Left lung (tissue), 10 donors: ENCODE data around the gene SZRD1. TPM values are rescaled to one million over a fixed set of nuclear protein-coding genes. Genes with fewer than 3 reads are reported as not detected.
A peak's percentile ranks its signal among the peaks of the same experiment; 100 is the strongest.

Experiments
- ATAC-seq: fragments of 200-7000 bp; cut with Tn5 transposase; one replicate; pipeline ENCODE4 v1.9.1; 2020; ENCODE audit warnings: moderate library complexity
- DNase-seq, 4 donors: peaks; one replicate each; pipeline ENCODE4 v3.0.0-alpha.2; 2013 to 2020
- H3K27ac ChIP-seq, 2 donors: fragments of 200-600 bp; sonication (generic) in 1 of 2; one replicate each; pipeline versions ENCODE4 v1.5.0 to v1.8.0; 2020 to 2021
- H3K27me3 ChIP-seq, 2 donors: fragments of 200-600 bp; sonication (generic) in 1 of 2; one replicate each; pipeline versions ENCODE4 v1.5.0 to v1.8.0; 2020 to 2021
- H3K36me3 ChIP-seq, 2 donors: fragments of 200-600 bp; sonication (generic) in 1 of 2; one replicate each; pipeline versions ENCODE4 v1.5.0 to v1.8.0; 2020 to 2021
- H3K4me1 ChIP-seq, 2 donors: fragments of 200-600 bp; one replicate each; pipeline ENCODE4 v1.8.0; 2021
- H3K4me3 ChIP-seq, 2 donors: fragments of 200-600 bp; sonication (generic) in 1 of 2; one replicate each; pipeline versions ENCODE4 v1.5.0 to v1.8.0; 2020 to 2021; ENCODE audit warnings: mild to moderate bottlenecking in 1 of 2
- H3K9me3 ChIP-seq, 2 donors: fragments of 200-600 bp; sonication (generic) in 1 of 2; one replicate each; pipeline versions ENCODE4 v1.5.0 to v1.8.0; 2020 to 2021
- CTCF ChIP-seq, 2 donors: fragments of 200-600 bp; sonication (generic) in 1 of 2; IDR thresholded peaks; one replicate each; pipeline versions ENCODE4 v1.5.0 to v1.8.0; 2021; ENCODE audit warnings: antibody characterized with exemption in 2 of 2
- intact Hi-C, 2 donors: fragments of 100-400 bp; cut with DNase I; formaldehyde crosslinking; loops; one replicate each; pipeline versions ENCODE4 v1.11.2 to v1.14.2; 2022
- polyA plus RNA-seq, 6 donors: library from polyadenylated mRNA; unstranded; fragments of 120-200 nt; gene quantifications; one replicate each; pipeline ENCODE4 v1.2.1, GENCODE V29; 2013; ENCODE audit not compliant: insufficient read length in 6 of 6
- total RNA-seq, 2 donors: library from RNA; stranded (reverse); fragmentation: NEBNext Ultra II Directional; extraction: Animal tissue kit (Norgen Biotek cat#: 25700); gene quantifications; one replicate each; pipeline ENCODE4 v1.2.1, GENCODE V29; 2021
- donor health status: DM: no; HTN: yes; CAD: no.
- donor health status: DM: no; HTN: no; CAD: no.

The SZRD1 gene
- total and polyA plus RNA-seq, 8 donors, result 69.9 to 134 (median 94.9) TPM

DNA sequence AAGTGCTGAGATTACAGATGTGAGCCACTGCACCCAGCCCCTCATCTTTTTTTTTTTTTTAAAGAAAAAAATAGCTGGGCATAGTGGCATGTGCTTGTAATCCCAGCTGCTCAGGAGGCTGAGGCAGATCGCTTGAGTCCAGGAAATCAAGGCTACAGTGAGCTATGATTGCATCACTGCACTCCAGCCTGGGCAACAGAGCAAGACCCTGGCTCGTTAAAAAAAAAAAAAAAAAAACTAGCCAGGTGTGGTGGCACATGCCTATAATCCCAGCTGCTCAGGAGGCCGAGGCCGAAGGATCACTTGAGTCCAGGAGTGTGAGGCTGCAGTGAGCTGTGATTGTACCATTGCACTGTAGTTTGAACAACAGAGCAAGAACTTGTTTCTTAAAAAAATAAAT, 13.8 kb downstream of the SZRD1 start:
- Histone ChIP-seq H3K9me3 (no peaks in the 10 kb centered on the region), H3K27me3 (no peaks in the 10 kb centered on the region), H3K4me1 (peaks cover 15 to 50% of the 10 kb centered on the region in 2 donors), H3K27ac (no peak overlapping the region), H3K4me3 (no peak overlapping the region), H3K36me3 (no peaks in the 10 kb centered on the region)
- TF ChIP-seq CTCF (IDR thresholded peaks at IDR 0.05), result no peak
- no peak for DNase-seq
- intact Hi-C loops, result no loop called here
- ATAC-seq, result no peak

GRCh38 chr1:16383888-16384287, 16.8 kb downstream of the SZRD1 start:
- no peak overlapping the region for H3K4me3 ChIP-seq
- no peaks in the 10 kb centered on the region for H3K27me3 ChIP-seq
- ATAC-seq (no peak), DNase-seq (no peak)
- TF ChIP-seq CTCF (IDR thresholded peaks at IDR 0.05), result no peak
- peaks cover 26 to 50% of the 10 kb centered on the region in 2 donors for H3K4me1 ChIP-seq
- H3K36me3 ChIP-seq, result no peaks in the 10 kb centered on the region
- no peak overlapping the region for H3K27ac ChIP-seq
- H3K9me3 ChIP-seq, result no peaks in the 10 kb centered on the region
- intact Hi-C loops, result no loop called here

GRCh38 chr1:16385659-16386453, 18.8 kb downstream of the SZRD1 start:
- Histone ChIP-seq H3K9me3 (no peaks in the 10 kb centered on the region), H3K27ac (no peak overlapping the region), H3K36me3 (no peaks in the 10 kb centered on the region), H3K4me3 (no peak overlapping the region), H3K4me1 (peaks cover 23 to 51% of the 10 kb centered on the region in 2 donors), H3K27me3 (no peaks in the 10 kb centered on the region)
- ATAC-seq (no peak), DNase-seq (no peak)
- intact Hi-C loops, result no loop called here
- no peak for TF ChIP-seq CTCF (IDR thresholded peaks at IDR 0.05)

DNA sequence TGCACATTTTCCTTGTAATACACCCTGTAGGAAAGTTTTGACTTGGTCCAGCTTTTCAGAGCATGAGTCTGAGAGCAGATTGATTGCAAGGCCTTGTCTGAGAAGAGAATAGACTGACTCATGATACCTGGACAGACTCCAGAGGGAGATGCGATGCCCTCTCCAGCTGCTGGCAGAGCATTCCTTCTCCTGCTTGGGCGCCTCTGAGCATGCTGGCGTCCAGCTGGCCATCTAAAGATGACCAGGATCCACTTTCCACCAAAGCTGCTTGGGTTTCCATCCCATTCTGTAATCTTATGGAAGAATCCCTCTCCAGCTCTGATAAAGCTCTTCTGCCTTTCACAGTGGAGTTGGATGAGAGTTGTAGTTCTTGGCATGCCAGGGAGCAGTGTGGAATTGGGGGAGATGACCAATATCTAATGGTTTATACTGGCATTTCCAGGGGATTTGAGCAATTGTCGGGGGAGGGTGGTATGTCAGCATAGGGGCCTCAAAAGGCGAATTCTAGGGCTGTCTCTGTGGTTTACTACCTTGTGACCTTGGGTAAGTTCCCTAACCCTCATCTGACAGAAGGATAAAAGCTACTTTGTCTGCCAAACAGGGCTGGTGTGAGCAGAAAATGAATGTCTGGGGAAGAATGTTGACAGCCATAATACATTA, 19.5 kb downstream of the SZRD1 start:
- no peak for TF ChIP-seq CTCF (IDR thresholded peaks at IDR 0.05)
- ATAC-seq (peak; percentile 16), DNase-seq (no peak)
- H3K9me3 ChIP-seq, result no peaks in the 10 kb centered on the region
- peaks cover 23 to 58% of the 10 kb centered on the region in 2 donors for H3K4me1 ChIP-seq
- intact Hi-C loops, result no loop called here
- H3K4me3 ChIP-seq, result peak overlapping the region in 1 of 2 donors; percentile 13
- H3K27me3 ChIP-seq, result no peaks in the 10 kb centered on the region
- no peaks in the 10 kb centered on the region for H3K36me3 ChIP-seq
- H3K27ac ChIP-seq, result peak overlapping the region; percentile 51 to 71
